Inflammatory macrophage treated with lipopolysaccharide for 4 hours (primary cell): ENCODE data around the gene CBX6.

ENCODE experiments used
- DNase-seq: peaks from one replicate; pipeline ENCODE4 v3.0.0-alpha.2; 2020

Gene CBX6

GRCh38 chr22:38815842-38816241 is 56.2 kb downstream of the CBX6 start:
- DNase-seq, result no peak
